NCI-H146 (cell line): ENCODE results near the gene RTN4.

Source experiments
- DNase-seq: peaks from one replicate; lab custom pipeline; 2025; lab: John Stamatoyannopoulos, UW

The RTN4 gene

GRCh38 chr2:54948120-54948519 is 102.1 kb downstream of the RTN4 start:
- no peak for DNase-seq

GRCh38 chr2:54947646-54948045 is 102.6 kb downstream of the RTN4 start:
- no peak for DNase-seq

- no peak for DNase-seq
Measured at GRCh38 chr2:54947136-54947535, 103.1 kb downstream of the RTN4 start.

DNA sequence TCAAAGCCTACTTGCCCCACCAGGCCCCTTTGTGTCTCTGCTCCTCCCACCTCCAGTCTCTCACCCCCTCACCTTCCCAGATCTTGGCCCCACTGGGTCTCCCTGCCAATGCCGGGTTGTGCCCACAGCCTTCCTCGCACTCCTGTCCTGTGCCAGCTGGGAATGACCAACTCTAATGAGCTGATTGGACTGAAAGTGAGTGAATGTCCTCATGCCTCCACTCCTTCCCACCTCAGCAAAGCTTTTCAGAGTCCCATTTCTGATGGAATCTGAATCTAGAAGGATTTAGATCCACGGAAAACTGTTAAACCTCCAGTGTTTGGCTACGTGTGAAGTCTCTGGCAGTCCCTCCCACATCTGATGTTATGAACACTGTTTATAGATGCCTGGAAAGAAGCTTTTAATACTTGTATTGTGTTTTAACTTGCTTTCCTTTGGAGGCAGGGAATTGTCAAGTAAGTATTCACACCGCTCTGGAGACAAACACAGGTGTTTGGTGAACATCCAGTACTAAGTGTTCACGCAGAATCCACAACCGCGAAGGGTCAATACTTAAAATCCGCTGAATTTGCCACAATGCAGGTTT is 103.9 kb downstream of the RTN4 start:
- DNase-seq: no peak

GRCh38 chr2:54945391-54946219 is 104.6 kb downstream of the RTN4 start:
- no peak for DNase-seq

DNA sequence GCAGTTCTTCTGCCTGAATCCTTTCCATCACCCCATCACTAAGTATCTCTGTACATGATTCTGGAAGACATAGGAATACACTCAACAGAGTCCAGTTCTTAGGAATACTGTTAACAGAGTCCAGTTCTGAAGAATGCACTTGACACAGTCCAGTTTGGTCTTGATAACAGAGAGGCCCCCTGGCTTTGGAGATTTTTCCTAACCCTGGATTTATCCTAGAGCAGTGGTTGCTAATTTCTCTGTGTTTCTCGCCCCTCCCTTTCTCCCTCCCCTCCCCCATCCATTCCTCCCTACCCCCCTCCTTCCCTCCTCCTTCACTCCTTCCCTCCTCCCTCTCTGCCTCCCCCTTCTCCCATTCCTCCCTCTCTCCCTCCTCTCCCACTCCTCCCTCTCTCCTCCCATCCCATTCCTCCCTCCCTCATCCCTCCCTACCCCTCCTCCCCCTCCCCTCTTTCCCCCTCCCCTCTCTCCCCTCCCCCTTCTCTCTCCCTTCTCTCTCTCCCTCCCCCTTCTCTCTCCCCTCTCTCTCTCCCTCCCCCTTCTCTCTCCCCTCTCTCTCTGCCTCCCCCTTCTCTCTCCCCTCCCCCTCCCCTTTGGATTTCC is 105.4 kb downstream of the RTN4 start:
- no peak for DNase-seq

- DNase-seq: no peak
Measured at GRCh38 chr2:54942373-54942772, 107.9 kb downstream of the RTN4 start.

DNA sequence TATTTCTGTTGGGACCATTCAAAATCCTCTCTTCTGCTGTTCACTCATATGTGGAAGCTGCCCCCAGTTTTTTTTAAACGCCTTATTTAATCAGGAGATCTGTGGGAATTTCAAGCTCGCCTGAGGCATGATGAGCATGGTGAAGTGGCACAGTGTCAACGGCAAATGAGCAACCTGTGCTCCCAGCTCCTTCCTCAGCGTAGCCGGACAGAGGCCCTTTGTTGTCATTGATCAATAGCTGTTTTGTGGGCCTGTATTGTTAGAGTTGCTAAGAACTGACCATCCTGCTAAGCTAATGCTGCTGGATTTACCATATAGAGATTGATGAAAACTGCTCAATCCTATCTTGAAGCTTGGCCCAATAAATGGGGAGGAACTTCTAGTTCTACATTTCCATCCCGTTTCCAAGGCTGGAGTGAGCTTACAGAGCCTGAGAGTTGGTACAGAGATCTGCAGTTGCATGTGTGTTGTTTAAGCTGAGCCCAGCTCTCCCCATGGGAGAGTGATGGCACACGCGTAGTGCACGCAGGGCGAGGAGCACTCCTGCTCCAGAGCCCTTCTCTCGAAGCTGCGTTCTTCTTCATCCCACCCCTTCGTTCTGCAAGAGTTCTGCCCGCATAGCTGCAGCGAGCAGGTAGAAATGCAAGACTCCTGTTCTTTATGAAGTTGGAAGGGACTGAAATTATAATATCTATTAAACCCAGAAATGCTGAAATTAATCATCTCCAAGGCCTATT is 108.8 kb downstream of the RTN4 start:
- DNase-seq: no peak

DNA sequence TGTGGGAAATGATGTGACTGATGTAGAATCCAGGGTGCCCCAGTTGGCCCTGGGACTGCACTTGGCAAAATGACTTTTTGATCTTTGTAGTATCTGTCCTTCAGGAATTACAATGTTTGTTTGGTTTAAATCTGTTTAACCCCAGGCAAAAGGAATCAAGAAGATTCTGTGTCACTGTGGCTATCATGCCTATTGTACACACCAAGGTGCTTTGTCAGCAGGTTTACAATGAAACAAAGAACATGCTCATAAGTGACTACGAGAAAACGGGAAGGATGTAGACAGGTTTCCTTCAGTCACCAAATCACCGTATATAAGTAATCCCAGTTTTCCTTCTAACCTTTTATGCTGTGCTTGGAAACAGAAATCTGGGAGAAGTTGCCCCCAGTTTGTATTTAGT is 109.5 kb downstream of the RTN4 start:
- DNase-seq: no peak

DNA sequence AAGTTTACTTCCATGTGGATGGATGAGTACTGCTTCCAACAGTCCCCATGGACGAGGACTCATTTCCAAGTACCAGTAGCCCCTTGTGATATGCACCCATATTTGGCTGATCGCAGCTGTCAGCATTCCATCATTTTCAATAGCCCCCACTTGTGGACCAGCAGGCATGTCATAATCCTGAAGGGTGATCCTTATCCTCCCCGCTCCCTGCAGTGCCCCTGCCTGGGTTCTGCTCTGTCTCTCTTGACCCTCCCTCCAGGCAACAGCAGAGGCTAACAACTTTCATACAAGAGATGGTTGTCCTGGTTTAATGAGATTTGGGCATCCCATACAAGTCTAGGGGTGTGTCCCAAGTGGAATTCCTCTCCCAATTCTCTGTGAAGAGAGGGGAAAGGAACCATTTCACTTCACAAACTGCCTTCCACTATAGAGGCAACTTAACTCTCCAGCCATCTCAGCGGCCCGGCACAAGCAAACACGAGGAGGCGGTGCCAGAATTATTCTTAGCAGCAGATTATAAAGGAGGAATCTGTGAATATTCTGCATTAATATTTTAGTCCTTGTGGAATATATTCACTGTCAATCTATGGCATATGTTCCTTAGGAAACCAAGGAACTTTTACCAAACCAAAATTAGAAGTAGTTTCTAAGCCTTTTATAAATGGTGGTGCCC is 110.7 kb downstream of the RTN4 start:
- no peak for DNase-seq

DNA sequence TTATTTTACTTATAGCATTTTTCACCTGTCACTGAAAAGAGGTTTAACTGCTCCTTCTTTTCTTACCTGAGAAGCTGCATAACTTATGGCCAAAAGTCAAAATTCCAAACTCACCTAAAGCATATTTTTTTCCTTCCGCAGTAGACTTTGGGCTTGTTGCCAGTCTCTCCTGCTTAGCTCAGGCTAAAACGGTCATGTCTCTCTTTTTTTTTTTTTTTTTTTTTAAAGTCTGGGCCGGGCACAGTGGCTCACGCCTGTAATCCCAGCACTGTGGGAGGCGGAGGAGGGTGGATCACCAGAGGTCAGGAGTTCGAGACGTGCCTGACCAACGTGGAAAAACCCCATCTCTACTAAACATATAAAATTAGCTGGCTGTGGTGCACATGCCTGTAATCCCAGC is 113.5 kb downstream of the RTN4 start:
- DNase-seq: no peak

- no peak for DNase-seq
Measured at GRCh38 chr2:54935389-54935788, 114.9 kb downstream of the RTN4 start.

DNA sequence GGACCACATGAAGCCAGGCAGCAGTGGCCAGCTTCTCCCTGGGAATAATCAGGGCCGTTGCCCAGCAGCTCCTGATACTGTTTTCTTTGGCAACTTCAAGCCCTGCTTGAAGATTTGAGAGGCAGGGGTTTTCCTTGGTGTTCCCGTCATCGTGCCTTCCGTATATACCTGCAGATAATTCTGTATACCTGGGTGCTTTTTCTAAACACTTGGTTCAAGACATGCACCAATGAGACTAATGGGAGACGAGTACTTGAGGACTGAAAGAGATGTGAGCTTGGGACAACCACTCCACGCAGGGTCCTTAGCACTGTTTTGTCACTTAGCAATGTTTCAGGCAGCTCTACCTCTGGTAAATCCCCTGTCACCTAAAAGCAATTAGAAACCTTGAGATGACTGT is 118.8 kb downstream of the RTN4 start:
- DNase-seq: no peak

- no peak for DNase-seq
Measured at GRCh38 chr2:54928719-54929118, 121.5 kb downstream of the RTN4 start.

DNA sequence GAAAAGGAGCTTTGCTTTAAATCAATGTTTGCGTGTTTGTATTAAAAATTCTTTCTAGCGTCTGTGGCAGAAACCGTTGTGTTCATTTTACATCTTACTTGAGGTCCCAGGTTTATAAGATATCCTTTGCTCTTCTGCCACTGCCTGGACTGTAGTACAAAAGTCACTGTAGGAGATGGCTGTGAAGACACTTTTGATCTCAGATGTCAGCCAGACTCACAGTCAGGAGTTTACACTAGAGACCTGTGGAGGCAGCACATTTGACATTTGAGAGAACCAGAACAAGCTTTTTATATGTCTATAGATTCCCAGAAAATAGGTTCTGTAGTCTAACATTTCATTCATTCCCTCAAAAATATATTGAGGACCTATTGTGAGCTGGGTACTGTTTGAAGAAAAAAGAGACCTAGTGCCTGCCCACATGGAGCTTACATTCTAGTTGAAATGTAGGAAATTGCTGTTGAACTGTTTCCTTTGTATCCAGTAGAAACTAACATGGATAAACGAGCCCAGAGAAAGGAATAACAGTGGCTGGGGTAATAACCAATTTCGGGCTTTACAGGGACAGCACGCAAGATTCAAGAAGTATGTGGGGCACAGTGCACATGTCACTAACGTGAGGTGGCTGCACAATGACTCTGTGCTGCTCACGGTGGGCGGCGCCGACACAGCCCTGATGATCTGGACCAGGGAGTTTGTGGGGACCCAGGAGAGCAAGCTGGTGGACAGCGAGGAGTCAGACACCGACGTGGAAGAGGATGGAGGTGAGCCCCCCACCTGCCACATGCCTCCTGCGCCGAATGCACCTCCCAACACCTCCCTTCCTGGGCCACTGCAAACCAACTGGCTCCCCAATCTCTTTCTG is 122.3 kb downstream of the RTN4 start:
- DNase-seq: no peak

DNA sequence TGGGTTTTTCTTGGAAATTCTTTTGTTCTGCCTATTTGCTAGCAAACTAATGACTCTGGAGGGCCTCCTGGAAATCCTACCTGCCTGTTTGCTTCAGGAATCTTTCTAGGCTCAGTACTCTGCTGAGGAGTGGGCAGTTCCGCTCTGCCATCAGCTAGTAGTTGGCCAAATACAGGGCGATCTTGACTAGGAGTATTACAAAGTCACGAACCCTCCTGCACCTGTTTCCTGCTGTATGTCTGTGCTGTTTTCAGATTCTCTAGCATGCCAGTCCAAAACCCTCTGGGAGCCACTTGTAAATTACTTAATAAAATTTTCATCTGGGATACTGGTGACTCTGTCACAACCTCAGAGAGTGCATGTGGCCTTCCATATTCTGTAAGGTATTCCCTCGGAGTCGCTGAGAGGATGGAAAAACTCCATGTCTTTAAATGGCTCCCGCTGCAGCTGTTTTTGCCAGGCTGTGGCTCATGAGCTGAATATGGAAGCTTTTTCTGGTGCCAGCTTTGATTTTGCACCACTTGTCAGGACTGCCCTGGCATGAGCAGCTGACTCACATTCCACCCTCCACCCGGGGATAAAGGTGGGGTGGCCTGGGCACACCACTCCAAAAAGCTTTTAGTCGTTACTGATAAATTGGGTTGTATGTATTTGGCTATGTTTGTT is 123.0 kb downstream of the RTN4 start:
- no peak for DNase-seq

DNA sequence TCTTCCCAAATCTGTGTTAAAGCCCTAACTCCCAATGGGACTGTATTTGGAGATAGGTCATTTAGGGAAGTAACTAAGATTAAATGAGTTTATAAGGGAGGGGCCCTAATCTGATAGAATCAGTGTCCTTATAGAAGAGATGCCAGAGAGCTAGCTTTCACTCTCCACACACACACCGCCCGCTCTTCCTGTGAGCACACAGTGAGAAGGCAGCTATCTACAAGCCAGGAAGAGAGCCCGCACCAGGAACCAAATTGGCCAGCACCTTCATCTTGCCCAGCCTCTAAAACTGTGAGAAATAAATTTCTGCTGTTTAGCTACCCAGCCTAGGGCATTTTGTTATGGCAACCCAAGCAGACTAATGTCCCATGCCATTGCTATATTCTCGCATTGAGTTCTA is 125.2 kb downstream of the RTN4 start:
- DNase-seq: no peak

- DNase-seq: no peak
Measured at GRCh38 chr2:54924121-54924520, 126.1 kb downstream of the RTN4 start.
